SU-DHL-6 (cell line): ENCODE measurements around the gene ABCB1.

Experiments used
- EZH2phosphoT487 ChIP-seq: fragments of 200-600 bp; sonication (generic), shearing (Covaris generic); conservative IDR thresholded peaks from 2 replicates; pipeline ENCODE4 v1.6.1; 2018; ENCODE audit warnings: mild to moderate bottlenecking, antibody characterized with exemption, low read length, moderate library complexity, mixed read lengths
- TF ChIP-seq, protein P1 (sequence below): fragments of 200-600 bp; sonication (generic); IDR thresholded peaks from one replicate; pipeline ENCODE4 v1.5.1; 2017; ENCODE audit warnings: antibody characterized with exemption, mild to moderate bottlenecking, low read length, moderate library complexity; ENCODE audit not compliant: insufficient read depth, poor library complexity, severe bottlenecking

DNA sequence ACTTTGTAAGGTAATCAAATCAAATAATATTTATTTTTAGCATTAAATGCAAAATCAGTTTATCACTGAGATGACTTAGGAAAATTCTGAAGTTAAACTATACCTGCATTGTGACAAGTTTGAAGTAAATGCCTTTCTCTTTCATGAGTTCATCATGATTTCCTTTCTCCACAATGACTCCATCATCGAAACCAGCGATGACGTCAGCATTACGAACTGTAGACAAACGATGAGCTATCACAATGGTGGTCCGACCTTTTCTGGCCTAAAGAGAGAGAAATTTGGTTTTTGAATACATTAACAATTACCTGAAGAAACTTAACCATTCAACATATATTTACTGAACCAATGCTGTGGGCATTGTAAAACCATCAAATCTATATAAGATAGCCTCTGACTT is 54.9 kb downstream of the ABCB1 start:
- TF ChIP-seq, protein P1, sequence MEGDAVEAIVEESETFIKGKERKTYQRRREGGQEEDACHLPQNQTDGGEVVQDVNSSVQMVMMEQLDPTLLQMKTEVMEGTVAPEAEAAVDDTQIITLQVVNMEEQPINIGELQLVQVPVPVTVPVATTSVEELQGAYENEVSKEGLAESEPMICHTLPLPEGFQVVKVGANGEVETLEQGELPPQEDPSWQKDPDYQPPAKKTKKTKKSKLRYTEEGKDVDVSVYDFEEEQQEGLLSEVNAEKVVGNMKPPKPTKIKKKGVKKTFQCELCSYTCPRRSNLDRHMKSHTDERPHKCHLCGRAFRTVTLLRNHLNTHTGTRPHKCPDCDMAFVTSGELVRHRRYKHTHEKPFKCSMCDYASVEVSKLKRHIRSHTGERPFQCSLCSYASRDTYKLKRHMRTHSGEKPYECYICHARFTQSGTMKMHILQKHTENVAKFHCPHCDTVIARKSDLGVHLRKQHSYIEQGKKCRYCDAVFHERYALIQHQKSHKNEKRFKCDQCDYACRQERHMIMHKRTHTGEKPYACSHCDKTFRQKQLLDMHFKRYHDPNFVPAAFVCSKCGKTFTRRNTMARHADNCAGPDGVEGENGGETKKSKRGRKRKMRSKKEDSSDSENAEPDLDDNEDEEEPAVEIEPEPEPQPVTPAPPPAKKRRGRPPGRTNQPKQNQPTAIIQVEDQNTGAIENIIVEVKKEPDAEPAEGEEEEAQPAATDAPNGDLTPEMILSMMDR: no peak
- TF ChIP-seq EZH2phosphoT487: no peak
